Activated naive CD8-positive, alpha-beta T cell treated with anti-CD3 and anti-CD28 coated beads, Interleukin-2, amount 50 U/mL, for 16 hours (primary cell): Measurements from ENCODE around the gene FAM120A.

Experiments
- DNase-seq: peaks from one replicate; pipeline ENCODE4 v3.0.0-alpha.2; 2020; ENCODE audit warnings: low read depth, low spot score

FAM120A gene

GRCh38 chr9:93594041-93594756 lies 142.7 kb downstream of the FAM120A start:
- no peak for DNase-seq

- no peak for DNase-seq
Measured at GRCh38 chr9:93595461-93595860, 144.0 kb downstream of the FAM120A start.

- DNase-seq, result no peak
Measured at GRCh38 chr9:93595861-93596365, 144.4 kb downstream of the FAM120A start.

- no peak for DNase-seq
Measured at GRCh38 chr9:93596399-93596798, 144.9 kb downstream of the FAM120A start.

GRCh38 chr9:93597142-93597706 lies 145.7 kb downstream of the FAM120A start:
- DNase-seq, result no peak

- no peak for DNase-seq
Measured at GRCh38 chr9:93597871-93598646, 146.6 kb downstream of the FAM120A start.

GRCh38 chr9:93598647-93599241 lies 147.3 kb downstream of the FAM120A start:
- DNase-seq, result no peak

- no peak for DNase-seq
Measured at GRCh38 chr9:93599571-93600403, 148.3 kb downstream of the FAM120A start.

- no peak for DNase-seq
Measured at GRCh38 chr9:93600504-93600903, 149.0 kb downstream of the FAM120A start.

- DNase-seq, result no peak
Measured at GRCh38 chr9:93601063-93601462, 149.6 kb downstream of the FAM120A start.

GRCh38 chr9:93601666-93602065 lies 150.2 kb downstream of the FAM120A start:
- DNase-seq, result no peak

- DNase-seq, result no peak
Measured at GRCh38 chr9:93603011-93603410, 151.5 kb downstream of the FAM120A start.

GRCh38 chr9:93603906-93604326 lies 152.4 kb downstream of the FAM120A start:
- DNase-seq, result no peak

GRCh38 chr9:93606187-93606586 lies 154.7 kb downstream of the FAM120A start:
- no peak for DNase-seq

GRCh38 chr9:93610206-93610605 lies 158.7 kb downstream of the FAM120A start:
- no peak for DNase-seq

GRCh38 chr9:93612052-93612795 lies 160.7 kb downstream of the FAM120A start:
- DNase-seq, result no peak

- DNase-seq, result no peak
Measured at GRCh38 chr9:93612796-93613154, 161.3 kb downstream of the FAM120A start.

- no peak for DNase-seq
Measured at GRCh38 chr9:93613174-93613573, 161.7 kb downstream of the FAM120A start.

- DNase-seq, result no peak
Measured at GRCh38 chr9:93613791-93614190, 162.3 kb downstream of the FAM120A start.

GRCh38 chr9:93614830-93615468 lies 163.5 kb downstream of the FAM120A start:
- DNase-seq, result no peak
